ENCODE measurements around the gene SLC35E4. TPM values are rescaled to one million over a fixed set of nuclear protein-coding genes. Genes with fewer than 3 reads are reported as not detected.
A peak's percentile ranks its signal among the peaks of the same experiment; 100 is the strongest.

The SLC35E4 gene
- total and polyA plus RNA-seq, 2 donors (not counting 1 experiment from before 2014, with no cell fraction given): 0.39 to 3.4 TPM

DNA sequence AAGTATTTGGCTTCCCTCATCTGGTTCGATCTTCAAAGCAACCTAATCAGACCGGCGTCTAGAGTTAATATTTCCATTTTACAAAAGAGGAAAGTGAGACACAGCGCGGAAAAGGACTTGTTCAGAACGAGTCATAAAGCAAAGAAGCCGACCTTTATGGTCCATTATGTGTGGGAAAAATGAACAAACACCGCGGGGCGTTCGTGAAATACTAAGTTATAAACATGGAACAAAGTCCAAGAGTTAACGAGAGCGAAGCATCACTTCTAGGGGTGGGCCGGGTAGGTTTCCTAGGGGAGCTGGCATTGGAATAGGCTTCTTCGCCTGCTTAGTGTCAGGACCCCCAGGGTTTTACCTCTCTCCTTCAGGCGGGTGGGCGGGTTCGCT lies 31.5 kb downstream of the SLC35E4 start:
- peak overlapping the region; percentile 81 to 93 (median 86) for H3K4me3 ChIP-seq (ENCODE audit: control extremely low read depth in 1 of 5, extremely low read depth in 1 of 5, insufficient read depth in 1 of 5, low read depth in 2 of 5, low read length in 4 of 5)
- CTCF ChIA-PET: interaction anchor here (3.9 kb wide), 1 partner anchor 33 kb away, joined by 35 read pairs; the partner anchor contains the start of gene SLC35E4
- H3K9me3 ChIP-seq (ENCODE audit: control extremely low read depth in 1 of 3, control insufficient read depth in 2 of 3, insufficient read depth in 1 of 3, low read length in 2 of 3): no peaks in the 10 kb centered on the region
- H4K20me1 ChIP-seq (ENCODE audit: control insufficient read depth, insufficient read depth, low read length, poor library complexity, severe bottlenecking): no peaks in the 10 kb centered on the region
- H3K27ac Mint-ChIP-seq: peak overlapping the region; percentile 92
- H3K36me3 ChIP-seq (replicated peaks in 1 of 2; ENCODE audit: control extremely low read depth in 1 of 2, control insufficient read depth in 1 of 2, extremely low read depth in 1 of 2, insufficient read depth in 2 of 2, low read length in 1 of 2): peaks cover 0 to 15% of the 10 kb centered on the region in 2 experiments
- H3K27me3 ChIP-seq (replicated peaks in 1 of 4; ENCODE audit: control extremely low read depth in 1 of 4, control insufficient read depth in 3 of 4, insufficient read depth in 4 of 4, low read length in 3 of 4): peaks cover 0 to 6% (median 0%) of the 10 kb centered on the region in 4 experiments
- peak overlapping the region; percentile 97 for H2AFZ ChIP-seq (ENCODE audit: insufficient read depth, low read depth, low read length, poor library complexity, severe bottlenecking)
- WGBS (ENCODE audit: insufficient coverage): 0% methylated on average over 15 of the region's 18 CpGs
- intact Hi-C loops (cut with micrococcal nuclease): loop anchor here (1.0 to 10.0 kb wide), 3 partner anchors 32 to 678 kb away; partner anchors contain the start of genes PATZ1 and SLC35E4
- no peaks in the 10 kb centered on the region for H3K27me3 Mint-ChIP-seq
- H3K27ac ChIP-seq (ENCODE audit: low read length in 2 of 2): peak overlapping the region; percentile 18 to 53
- peak overlapping the region; percentile 98 for H3K4me3 Mint-ChIP-seq
- no peaks in the 10 kb centered on the region for H3K9me3 Mint-ChIP-seq (ENCODE audit: insufficient read depth)
- POLR2A ChIA-PET: interaction anchor here (2.4 kb wide), 1 partner anchor 32 kb away, joined by 10 read pairs; no protein-coding TSS in a partner anchor
- ATAC-seq (ENCODE audit: low read depth) (no peak), DNase-seq (peak; percentile 38)
- peaks cover 12 to 17% of the 10 kb centered on the region in 2 donors for H3K4me1 ChIP-seq (ENCODE audit: control insufficient read depth in 2 of 2, insufficient read depth in 2 of 2, low read length in 2 of 2)
- H3K79me2 ChIP-seq (ENCODE audit: control insufficient read depth, insufficient read depth, low read length): peaks cover 5% of the 10 kb centered on the region
- peaks cover 21% of the 10 kb centered on the region for H3K4me1 Mint-ChIP-seq
- TF ChIP-seq, protein P1, sequence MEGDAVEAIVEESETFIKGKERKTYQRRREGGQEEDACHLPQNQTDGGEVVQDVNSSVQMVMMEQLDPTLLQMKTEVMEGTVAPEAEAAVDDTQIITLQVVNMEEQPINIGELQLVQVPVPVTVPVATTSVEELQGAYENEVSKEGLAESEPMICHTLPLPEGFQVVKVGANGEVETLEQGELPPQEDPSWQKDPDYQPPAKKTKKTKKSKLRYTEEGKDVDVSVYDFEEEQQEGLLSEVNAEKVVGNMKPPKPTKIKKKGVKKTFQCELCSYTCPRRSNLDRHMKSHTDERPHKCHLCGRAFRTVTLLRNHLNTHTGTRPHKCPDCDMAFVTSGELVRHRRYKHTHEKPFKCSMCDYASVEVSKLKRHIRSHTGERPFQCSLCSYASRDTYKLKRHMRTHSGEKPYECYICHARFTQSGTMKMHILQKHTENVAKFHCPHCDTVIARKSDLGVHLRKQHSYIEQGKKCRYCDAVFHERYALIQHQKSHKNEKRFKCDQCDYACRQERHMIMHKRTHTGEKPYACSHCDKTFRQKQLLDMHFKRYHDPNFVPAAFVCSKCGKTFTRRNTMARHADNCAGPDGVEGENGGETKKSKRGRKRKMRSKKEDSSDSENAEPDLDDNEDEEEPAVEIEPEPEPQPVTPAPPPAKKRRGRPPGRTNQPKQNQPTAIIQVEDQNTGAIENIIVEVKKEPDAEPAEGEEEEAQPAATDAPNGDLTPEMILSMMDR (IDR thresholded peaks at IDR 0.05): no peak
- TF ChIP-seq EZH2 (IDR thresholded peaks at IDR 0.05; ENCODE audit: borderline replicate concordance, insufficient read depth, low read depth, low read length, poor library complexity, severe bottlenecking): no peak
- H3K9ac ChIP-seq (ENCODE audit: low read length): peak overlapping the region; percentile 85
- peak overlapping the region; percentile 83 for H3K4me2 ChIP-seq (replicated peaks; ENCODE audit: low read depth, low read length, poor library complexity, severe bottlenecking)
